ENCODE results near the gene TIGD3.
"Not testable (repeated sequence)": the region's sequence is repeated elsewhere in the genome, so short reads cannot be mapped to it uniquely, and the experiment has no call there.

TIGD3 gene

GRCh38 chr11:65325435-65325834 lies 29.1 kb upstream of the TIGD3 start:
- DNase-seq, result no peak

- DNase-seq, result no peak
Measured at GRCh38 chr11:65327021-65327420, 27.5 kb upstream of the TIGD3 start.

DNA sequence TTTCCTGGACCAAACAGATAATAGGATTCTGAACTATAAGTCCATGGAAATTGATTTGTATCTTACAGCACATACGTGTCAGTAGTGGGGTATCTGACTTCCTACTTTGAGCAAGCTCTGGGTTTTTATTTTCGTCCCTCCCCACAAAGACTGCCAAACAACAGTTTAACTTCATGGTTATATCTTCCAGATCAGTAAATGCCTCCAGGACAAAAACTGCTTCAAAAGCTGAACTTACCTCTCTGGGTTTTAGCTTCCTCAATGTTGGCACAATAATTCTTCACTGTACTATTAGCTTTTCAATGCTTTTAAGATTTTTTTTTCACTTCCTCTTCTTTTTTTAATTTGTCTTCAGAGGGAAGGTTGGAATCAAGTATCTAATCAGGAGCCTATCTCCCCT lies 25.1 kb upstream of the TIGD3 start:
- DNase-seq, result no peak

DNA sequence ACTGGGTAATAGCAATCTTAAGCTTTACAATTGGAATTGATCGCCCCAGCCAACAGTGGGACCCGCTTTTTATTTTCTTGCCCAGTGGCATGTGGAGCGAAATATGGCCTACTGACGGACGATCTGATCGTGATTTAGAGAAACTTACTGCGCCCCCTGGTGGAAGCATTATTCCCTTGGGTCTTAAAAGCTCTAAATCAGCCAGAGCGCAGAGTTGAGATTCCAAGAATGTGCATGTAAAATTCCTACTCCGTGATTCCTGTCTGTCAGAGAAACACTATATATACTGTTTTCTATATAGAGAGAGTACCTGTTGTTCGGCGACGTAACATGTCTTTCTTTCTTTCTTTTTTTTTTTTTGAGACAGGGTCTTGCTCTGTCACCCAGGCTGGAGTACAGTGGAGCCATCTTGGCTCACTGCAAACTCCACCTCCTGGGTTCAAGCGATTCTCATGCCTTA lies 24.6 kb upstream of the TIGD3 start:
- peak; percentile 66 for DNase-seq

GRCh38 chr11:65330544-65330943 lies 24.0 kb upstream of the TIGD3 start:
- DNase-seq, result no peak

- DNase-seq, result not testable (repeated sequence)
Measured at GRCh38 chr11:65332591-65332990, 22.0 kb upstream of the TIGD3 start.

DNA sequence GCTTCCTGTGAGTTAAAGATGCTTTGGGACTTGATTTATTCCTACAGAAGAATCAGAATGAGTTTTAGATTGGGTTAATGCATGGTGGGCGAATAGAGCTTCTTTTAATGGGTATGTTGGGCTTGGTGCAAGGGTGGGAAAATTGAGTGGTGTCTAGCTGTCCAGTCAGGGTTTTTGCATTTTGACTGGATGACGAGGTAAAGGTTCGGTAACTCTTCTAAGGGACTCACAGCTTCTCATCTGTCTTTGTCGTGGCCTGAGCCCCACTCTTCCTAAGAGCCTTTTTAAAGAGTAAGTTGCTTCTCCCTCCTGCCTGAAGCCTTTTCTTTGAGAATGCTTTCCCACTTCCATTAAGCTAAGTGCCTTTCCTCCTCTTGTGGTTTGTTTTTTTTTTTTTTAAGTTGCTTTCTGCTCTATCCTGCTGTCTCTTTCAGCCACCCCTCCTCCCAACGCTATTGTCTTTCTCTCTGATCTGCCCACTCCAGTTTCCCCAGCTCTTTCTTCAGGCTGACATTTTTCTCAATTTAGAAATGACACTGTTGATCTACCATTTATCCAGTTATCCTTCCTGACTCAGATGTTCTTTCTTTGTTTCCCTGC lies 19.8 kb upstream of the TIGD3 start:
- DNase-seq, result no peak

DNA sequence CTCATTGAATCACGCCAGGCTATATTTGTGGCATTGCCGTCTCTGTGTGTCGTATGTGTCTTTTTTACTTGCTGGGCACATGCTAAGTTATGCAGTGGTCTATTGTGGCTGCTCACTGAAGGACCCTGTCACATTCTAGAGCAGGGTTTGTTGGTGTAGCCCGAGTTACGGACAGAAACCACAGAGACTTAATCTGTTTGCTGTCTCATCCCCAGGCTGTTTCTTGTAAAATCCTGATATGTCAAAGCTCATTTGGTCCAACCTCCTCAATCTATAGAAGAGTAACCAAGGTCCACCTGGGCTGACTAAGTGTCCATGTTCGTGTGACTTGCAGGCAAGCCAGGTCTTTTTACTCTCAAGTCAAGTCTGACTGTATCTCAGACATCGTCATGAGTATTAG lies 15.9 kb upstream of the TIGD3 start:
- no peak for DNase-seq

DNA sequence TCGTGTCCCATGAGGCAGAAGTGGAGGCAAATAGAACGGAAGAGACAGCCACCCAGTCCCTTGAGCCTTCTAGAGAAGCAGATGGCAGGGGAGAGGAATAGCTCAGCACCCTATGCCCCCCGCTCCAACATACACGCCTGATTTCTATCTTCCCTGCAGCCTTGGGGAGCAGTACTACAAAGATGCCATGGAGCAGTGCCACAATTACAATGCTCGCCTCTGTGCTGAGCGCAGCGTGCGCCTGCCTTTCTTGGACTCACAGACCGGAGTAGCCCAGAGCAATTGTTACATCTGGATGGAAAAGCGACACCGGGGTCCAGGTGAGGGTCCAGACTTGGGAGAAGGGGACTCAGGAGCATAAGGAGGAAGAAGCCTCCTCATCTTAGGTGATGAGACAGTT lies 14.3 kb upstream of the TIGD3 start:
- DNase-seq, result no peak

GRCh38 chr11:65341856-65342255 lies 12.7 kb upstream of the TIGD3 start:
- no peak for DNase-seq

DNA sequence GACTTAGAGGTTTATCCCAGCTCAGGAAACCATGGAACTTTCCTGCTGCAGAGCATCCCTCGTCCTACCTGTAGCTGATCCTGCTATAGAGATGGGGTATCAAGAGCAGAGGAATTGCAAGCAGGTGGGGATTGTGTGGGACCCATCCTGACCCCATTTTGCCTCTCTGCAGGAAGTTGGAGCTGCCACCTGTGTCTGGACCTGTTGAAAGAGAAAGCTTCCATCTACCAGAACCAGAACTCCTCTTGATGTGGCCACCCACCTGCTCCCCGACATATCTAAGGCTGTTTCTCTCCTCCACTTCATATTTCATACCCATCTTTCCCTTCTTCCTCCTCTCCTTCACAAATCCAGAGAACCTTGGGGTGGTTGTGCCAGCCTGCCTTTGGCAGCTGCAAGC lies 3.0 kb upstream of the TIGD3 start:
- DNase-seq, result no peak

GRCh38 chr11:65352783-65353182 lies 1.8 kb upstream of the TIGD3 start:
- DNase-seq, result no peak

DNA sequence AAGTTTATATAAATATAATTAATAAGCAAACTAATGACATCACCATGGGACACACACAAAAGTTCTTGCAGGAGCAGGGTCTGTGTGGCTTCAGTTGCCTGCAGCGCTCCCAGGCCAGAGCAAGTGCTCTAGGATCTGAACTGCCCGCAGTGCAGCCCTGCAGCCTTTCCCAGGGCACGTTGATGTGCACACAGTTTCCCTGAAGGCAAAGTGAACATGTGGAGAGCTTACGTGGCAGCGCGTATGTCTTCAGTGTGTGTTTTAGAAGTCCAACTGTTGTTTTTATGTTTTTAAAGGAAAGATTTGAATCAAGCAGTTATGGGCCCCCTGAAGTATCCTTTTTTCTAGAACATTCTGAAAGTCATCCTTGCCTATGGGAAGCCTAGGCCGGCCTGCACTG lies 1.2 kb upstream of the TIGD3 start:
- DNase-seq, result no peak

- DNase-seq, result no peak
Measured at GRCh38 chr11:65353900-65354264, 669 bp upstream of the TIGD3 start.

- peak; percentile 61 for DNase-seq
Measured at GRCh38 chr11:65355013-65355775, 643 bp downstream of the TIGD3 start.

DNA sequence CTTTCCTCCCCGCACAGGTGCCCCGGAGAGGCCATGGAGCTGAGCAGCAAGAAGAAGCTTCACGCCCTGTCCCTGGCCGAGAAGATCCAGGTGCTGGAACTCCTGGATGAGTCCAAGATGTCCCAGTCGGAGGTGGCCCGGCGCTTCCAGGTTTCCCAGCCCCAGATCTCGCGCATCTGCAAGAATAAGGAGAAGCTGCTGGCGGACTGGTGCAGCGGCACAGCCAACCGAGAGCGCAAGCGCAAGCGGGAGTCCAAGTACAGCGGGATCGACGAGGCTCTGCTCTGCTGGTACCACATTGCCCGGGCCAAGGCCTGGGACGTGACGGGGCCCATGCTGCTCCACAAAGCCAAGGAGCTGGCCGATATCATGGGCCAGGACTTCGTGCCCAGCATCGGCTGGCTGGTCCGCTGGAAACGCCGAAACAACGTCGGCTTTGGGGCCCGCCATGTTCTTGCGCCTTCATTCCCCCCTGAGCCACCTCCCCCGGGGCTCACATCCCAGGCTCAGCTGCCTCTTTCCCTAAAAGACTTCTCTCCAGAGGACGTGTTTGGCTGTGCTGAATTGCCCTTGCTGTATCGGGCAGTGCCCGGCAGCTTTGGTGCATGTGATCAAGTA lies 1.3 kb downstream of the TIGD3 start:
- no peak for DNase-seq

DNA sequence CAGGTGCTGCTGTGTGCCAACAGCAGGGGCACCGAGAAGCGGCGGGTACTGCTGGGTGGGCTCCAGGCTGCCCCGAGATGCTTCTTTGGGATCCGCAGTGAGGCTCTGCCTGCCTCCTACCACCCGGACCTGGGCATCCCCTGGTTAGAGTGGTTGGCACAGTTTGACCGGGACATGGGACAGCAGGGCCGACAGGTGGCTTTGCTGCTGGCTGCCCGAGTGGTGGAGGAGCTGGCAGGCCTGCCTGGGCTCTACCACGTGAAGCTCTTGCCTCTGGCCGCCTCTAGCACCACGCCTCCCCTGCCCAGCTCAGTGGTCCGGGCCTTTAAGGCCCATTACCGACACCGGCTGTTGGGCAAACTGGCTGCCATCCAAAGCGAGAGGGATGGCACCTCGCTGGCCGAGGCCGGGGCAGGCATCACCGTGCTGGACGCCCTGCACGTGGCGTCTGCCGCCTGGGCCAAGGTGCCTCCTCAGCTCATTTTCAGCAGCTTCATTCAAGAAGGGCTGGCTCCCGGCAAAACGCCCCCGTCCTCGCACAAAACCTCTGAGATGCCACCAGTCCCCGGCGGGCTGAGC lies 1.9 kb downstream of the TIGD3 start:
- no peak for DNase-seq

DNA sequence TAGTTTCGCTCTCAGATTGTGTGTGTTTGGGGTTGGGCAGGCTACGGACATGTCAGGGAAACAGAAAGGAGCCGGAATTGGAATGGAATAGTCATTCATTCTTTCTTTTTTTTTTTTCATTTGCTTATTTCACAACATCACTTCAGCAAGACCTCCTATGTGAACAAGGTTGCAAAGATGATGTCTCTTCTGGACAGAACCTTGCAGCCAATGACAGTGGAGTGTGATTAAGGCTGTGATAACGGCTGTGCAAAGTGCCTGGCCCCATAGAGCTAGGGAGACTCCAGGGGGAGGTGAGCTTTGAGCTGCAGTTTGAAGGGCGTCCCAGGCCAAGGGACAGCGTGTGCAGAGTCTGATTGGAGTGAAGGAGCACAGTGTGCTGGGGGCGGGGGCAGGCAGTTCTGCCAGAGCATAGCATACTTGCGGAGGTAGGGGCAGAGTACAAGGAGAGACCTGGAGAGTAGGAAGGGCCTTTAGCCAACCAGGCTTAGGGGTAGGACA lies 3.4 kb downstream of the TIGD3 start:
- no peak for DNase-seq

DNA sequence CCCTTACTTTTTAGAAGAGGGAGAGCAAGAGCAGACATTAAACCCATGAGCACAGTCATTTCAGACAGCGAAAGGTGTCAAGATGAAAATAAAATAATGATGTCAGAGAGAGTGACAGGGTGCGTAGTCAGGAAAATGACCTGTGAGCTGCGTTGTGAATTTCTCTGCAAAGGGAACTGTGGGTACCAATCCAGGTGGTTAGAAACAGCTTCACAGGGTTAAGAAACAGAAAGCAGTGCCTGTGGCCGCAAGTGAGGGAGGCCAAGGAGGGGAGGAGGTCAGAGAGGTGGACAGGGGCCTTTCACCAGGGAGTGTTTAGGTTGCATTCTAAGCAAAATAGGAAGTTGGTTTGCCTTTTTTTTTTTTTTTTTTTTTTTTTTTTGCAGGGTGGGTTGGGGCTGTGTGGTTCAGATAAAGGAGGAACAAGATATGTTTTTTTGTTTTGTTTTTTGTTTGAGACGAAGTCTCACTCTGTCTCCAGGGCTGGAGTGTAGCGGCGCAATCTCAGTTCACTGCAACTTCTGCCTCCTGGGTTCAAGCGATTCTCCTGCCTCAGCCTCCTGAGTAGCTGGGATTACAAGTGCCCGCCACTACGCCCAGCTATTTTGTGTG lies 7.9 kb downstream of the TIGD3 start:
- no peak for DNase-seq

DNA sequence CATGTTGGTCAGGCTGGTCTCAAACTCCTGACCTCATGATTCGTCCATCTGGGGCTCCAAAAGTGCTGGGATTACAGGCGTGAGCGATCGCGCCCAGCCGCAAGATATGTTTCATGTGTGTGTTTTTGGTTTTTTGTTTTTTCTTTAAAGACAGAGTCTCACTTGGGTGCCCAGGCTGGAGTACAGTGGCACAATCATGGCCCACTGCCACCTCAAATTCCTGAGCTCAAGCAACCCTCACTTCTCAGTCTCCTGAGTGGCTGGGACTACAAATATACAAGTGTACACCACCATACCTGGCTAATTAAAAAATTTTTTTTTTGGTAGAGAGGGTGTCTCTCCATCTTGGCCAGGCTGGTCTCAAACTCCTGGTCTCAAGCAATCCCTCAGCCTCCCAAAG lies 8.4 kb downstream of the TIGD3 start:
- no peak for DNase-seq

GRCh38 chr11:65363770-65364169 lies 9.2 kb downstream of the TIGD3 start:
- DNase-seq, result no peak

DNA sequence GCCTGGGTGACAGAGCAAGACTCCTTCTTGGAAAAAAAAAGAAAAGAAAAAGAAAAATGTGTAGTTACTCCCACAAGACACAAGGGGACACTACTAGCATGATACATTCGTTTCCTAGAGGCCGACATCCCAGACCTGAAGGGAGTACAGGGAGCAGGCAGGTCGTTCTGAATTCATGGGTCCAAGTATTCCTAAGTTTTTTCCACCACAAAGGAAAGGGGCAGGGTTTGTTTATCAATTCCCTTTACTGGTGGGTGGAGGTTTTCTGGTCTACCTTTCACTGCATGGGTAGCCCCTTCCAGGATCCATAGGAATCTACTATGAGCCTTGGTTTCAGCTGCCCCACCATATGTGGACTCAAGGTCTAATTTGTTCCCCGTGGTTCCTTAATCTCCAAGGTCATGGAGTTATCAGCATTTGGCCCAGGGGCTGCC lies 11.8 kb downstream of the TIGD3 start:
- no peak for DNase-seq

- no peak for DNase-seq
Measured at GRCh38 chr11:65370659-65371049, 16.1 kb downstream of the TIGD3 start.

Measured in activated T-cell treated with anti-CD3 and anti-CD28 coated beads, Interleukin-2, amount 50 U/mL, for 1 hour (primary cell).